ENCODE data around the gene BCAN.

- TF ChIP-seq, protein P1, sequence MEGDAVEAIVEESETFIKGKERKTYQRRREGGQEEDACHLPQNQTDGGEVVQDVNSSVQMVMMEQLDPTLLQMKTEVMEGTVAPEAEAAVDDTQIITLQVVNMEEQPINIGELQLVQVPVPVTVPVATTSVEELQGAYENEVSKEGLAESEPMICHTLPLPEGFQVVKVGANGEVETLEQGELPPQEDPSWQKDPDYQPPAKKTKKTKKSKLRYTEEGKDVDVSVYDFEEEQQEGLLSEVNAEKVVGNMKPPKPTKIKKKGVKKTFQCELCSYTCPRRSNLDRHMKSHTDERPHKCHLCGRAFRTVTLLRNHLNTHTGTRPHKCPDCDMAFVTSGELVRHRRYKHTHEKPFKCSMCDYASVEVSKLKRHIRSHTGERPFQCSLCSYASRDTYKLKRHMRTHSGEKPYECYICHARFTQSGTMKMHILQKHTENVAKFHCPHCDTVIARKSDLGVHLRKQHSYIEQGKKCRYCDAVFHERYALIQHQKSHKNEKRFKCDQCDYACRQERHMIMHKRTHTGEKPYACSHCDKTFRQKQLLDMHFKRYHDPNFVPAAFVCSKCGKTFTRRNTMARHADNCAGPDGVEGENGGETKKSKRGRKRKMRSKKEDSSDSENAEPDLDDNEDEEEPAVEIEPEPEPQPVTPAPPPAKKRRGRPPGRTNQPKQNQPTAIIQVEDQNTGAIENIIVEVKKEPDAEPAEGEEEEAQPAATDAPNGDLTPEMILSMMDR (IDR thresholded peaks at IDR 0.05) = no peak
- TF ChIP-seq TP53 (CRISPR knock-in tag; IDR thresholded peaks at IDR 0.05) (no peak), SP1 (CRISPR knock-in tag; conservative IDR thresholded peaks at IDR 0.05) (no peak), FOXP4 (CRISPR knock-in tag; IDR thresholded peaks at IDR 0.05) (no peak), TCF7 (CRISPR knock-in tag; IDR thresholded peaks at IDR 0.05; ENCODE audit: low read depth) (no peak), ESRRA (CRISPR knock-in tag; IDR thresholded peaks at IDR 0.05; ENCODE audit: borderline replicate concordance) (no peak), CREM (CRISPR knock-in tag; IDR thresholded peaks at IDR 0.05) (no peak), AFF4 (CRISPR knock-in tag; IDR thresholded peaks at IDR 0.05; ENCODE audit: borderline replicate concordance) (no peak), FOXK1 (CRISPR knock-in tag; IDR thresholded peaks at IDR 0.05) (no peak), USF2 (CRISPR knock-in tag; IDR thresholded peaks at IDR 0.05) (no peak)
These were observed 39.5 kb downstream of the BCAN start for GRCh38 chr1:156681196-156681960.
